SK-N-SH (cell line): Measurements from ENCODE around the gene RELCH. TPM values are rescaled to one million over a fixed set of nuclear protein-coding genes. Genes with fewer than 3 reads are reported as not detected.

ENCODE experiments used
- CTCF ChIA-PET: fragments of 300-600, 350-600 bp; formaldehyde crosslinking; extraction: SDS; loops from one replicate; lab custom pipeline; 2021; lab: Yijun Ruan, JAX
- POLR2A ChIA-PET: fragments of 350-600 bp; sonication (Branson Sonifier 250); formaldehyde crosslinking; extraction: SDS; loops from one replicate; lab custom pipeline; 2020; ENCODE audit warnings: antibody characterized with exemption, inconsistent platforms; lab: Yijun Ruan, JAX
- DNase-seq: peaks from one replicate; pipeline ENCODE4 v3.0.0; 2012
- H2AFZ ChIP-seq: fragments of 200-600 bp; sonication (generic); 2 replicates; pipeline ENCODE4 v1.8.1; 2016; ENCODE audit warnings: antibody characterized with exemption, mild to moderate bottlenecking, low read depth
- H3F3A ChIP-seq: fragments of 200-600 bp; sonication (generic); replicated peaks from 2 replicates; pipeline ENCODE3; 2016; ENCODE audit warnings: antibody characterized with exemption, mild to moderate bottlenecking; ENCODE audit not compliant: insufficient read depth
- H3K27ac ChIP-seq, 2 experiments: fragments of 200-500 bp in 1 of 2; fragments of 200-600 bp in 1 of 2; sonication (Bioruptor generic) in 1 of 2; sonication (generic), shearing (Covaris generic) in 1 of 2; 2 replicates each; pipeline versions ENCODE4 v1.5.1 to v1.6.1; 2014 to 2016; ENCODE audit warnings: low read depth in 2 of 2, inconsistent platforms in 1 of 2, low read length in 1 of 2, mild to moderate bottlenecking in 1 of 2, mixed read lengths in 1 of 2
- H3K27me3 ChIP-seq: fragments of 200-600 bp; sonication (generic), shearing (Covaris generic); 2 replicates; pipeline ENCODE4 v1.6.1; 2016; ENCODE audit warnings: mixed run types; ENCODE audit not compliant: insufficient read depth
- H3K36me3 ChIP-seq, 2 experiments: fragments of 200-500 bp in 1 of 2; fragments of 200-600 bp in 1 of 2; sonication (Bioruptor generic) in 1 of 2; sonication (generic) in 1 of 2; replicated peaks in 1 of 2; 2 replicates each; pipeline versions ENCODE3 to v1.5.1; 2014 to 2016; ENCODE audit warnings: low read length in 1 of 2, mild to moderate bottlenecking in 1 of 2; ENCODE audit not compliant: insufficient read depth in 2 of 2, control insufficient read depth in 1 of 2
- H3K4me1 ChIP-seq, 2 experiments: fragments of 200-500 bp in 1 of 2; fragments of 200-600 bp in 1 of 2; sonication (Bioruptor generic) in 1 of 2; sonication (generic), shearing (Covaris generic) in 1 of 2; 2 replicates each; pipeline versions ENCODE4 v1.5.1 to v1.6.1; 2014 to 2016; ENCODE audit warnings: low read depth in 1 of 2, low read length in 1 of 2, mixed run types in 1 of 2; ENCODE audit not compliant: insufficient read depth in 2 of 2, control insufficient read depth in 1 of 2
- H3K4me2 ChIP-seq: fragments of 200-600 bp; sonication (generic), shearing (Covaris generic); 2 replicates; pipeline ENCODE4 v1.6.1; 2017; ENCODE audit warnings: mixed run types
- H3K4me3 ChIP-seq, 2 experiments: fragments of 200-500 bp in 1 of 2; fragments of 200-600 bp in 1 of 2; sonication (Bioruptor generic) in 1 of 2; sonication (generic), shearing (Covaris generic) in 1 of 2; 2 replicates each; pipeline versions ENCODE4 v1.5.1 to v1.8.1; 2014 to 2016; ENCODE audit warnings: low read depth in 2 of 2, inconsistent platforms in 1 of 2, low read length in 1 of 2, mild to moderate bottlenecking in 1 of 2, mixed read lengths in 1 of 2, moderate library complexity in 1 of 2
- H3K79me2 ChIP-seq: fragments of 200-600 bp; sonication (generic); 2 replicates; pipeline ENCODE4 v1.8.1; 2017; ENCODE audit warnings: mild to moderate bottlenecking; ENCODE audit not compliant: insufficient read depth
- H3K9ac ChIP-seq: fragments of 200-600 bp; sonication (generic); 2 replicates; pipeline ENCODE4 v1.6.1; 2017; ENCODE audit warnings: mixed run types
- H3K9me2 ChIP-seq: fragments of 200-600 bp; sonication (generic); 2 replicates; pipeline ENCODE4 v1.6.1; 2017; ENCODE audit warnings: mixed run types
- H3K9me3 ChIP-seq: fragments of 200-600 bp; sonication (generic); 2 replicates; pipeline ENCODE4 v1.6.1; 2017; ENCODE audit warnings: mixed run types, mild to moderate bottlenecking, moderate library complexity
- H4K20me1 ChIP-seq: fragments of 200-600 bp; sonication (generic); 2 replicates; pipeline ENCODE4 v1.6.1; 2017; ENCODE audit warnings: mild to moderate bottlenecking, mixed run types; ENCODE audit not compliant: insufficient read depth
- ELF1 ChIP-seq: IDR thresholded peaks from 2 replicates; pipeline ENCODE4 v1.4.0; 2012
- EP300 ChIP-seq, 2 experiments: IDR thresholded peaks; 2 replicates each; pipeline versions ENCODE4 v1.4.0 to v1.6.1; 2012; ENCODE audit warnings: borderline replicate concordance in 1 of 2, low read depth in 1 of 2, low read length in 1 of 2
- EZH2phosphoT487 ChIP-seq: fragments of 200-600 bp; sonication (generic); IDR thresholded peaks from 2 replicates; pipeline ENCODE4 v1.6.1; 2017; ENCODE audit warnings: low read depth, mixed run types, mild to moderate bottlenecking, antibody characterized with exemption, moderate library complexity, borderline replicate concordance
- FOSL2 ChIP-seq: IDR thresholded peaks from 2 replicates; pipeline ENCODE4 v1.4.0; 2012; ENCODE audit warnings: low read depth, mild to moderate bottlenecking, moderate library complexity, borderline replicate concordance
- FOXJ3 ChIP-seq: sonication (generic); formaldehyde crosslinking; IDR thresholded peaks from 2 replicates; pipeline ENCODE4 v1.5.1; 2020; ENCODE audit warnings: mild to moderate bottlenecking, missing genetic modification reagents
- GATA2 ChIP-seq: sonication (generic); formaldehyde crosslinking; IDR thresholded peaks from 2 replicates; pipeline ENCODE4 v1.5.0; 2020; ENCODE audit warnings: mild to moderate bottlenecking, missing genetic modification reagents
- NRF1 ChIP-seq: IDR thresholded peaks from 2 replicates; pipeline ENCODE4 v1.6.1; 2012; ENCODE audit warnings: low read depth, mild to moderate bottlenecking, low read length
- POLR2AphosphoS5 ChIP-seq: IDR thresholded peaks from 2 replicates; pipeline ENCODE4 v1.6.1; 2012; ENCODE audit warnings: low read depth, low read length
- RAD21 ChIP-seq: IDR thresholded peaks from 2 replicates; pipeline ENCODE4 v1.6.1; 2012; ENCODE audit warnings: mild to moderate bottlenecking, low read length
- RCOR1 ChIP-seq: fragments of 150-350 bp; IDR thresholded peaks from 2 replicates; pipeline ENCODE4 v1.6.1; 2017; ENCODE audit warnings: antibody characterized with exemption, low read length
- RFX5 ChIP-seq: IDR thresholded peaks from 2 replicates; pipeline ENCODE4 v1.6.1; 2012; ENCODE audit warnings: mild to moderate bottlenecking, improper control_type of control experiment, low read length
- WGBS: methylation state at CpG from one replicate; pipeline ENCODE4 v1.1.6; 2017; ENCODE audit warnings: low lambda C conversion rate; 5-methylcytosine and 5-hydroxymethylcytosine counted together
- polyA plus RNA-seq, 3 experiments: library from polyadenylated mRNA; depleted of rRNA; stranded (reverse); fragments of >200 nt; gene quantifications; 2 replicates each; pipeline ENCODE4 v1.2.3, GENCODE V29; 2012
- TF ChIP-seq, protein P1 (sequence below): IDR thresholded peaks from 2 replicates; pipeline ENCODE4 v1.4.0; 2012; ENCODE audit warnings: low read depth, borderline replicate concordance
- TF ChIP-seq, protein P2 (sequence below): IDR thresholded peaks from 2 replicates; pipeline ENCODE4 v1.4.0; 2012; ENCODE audit warnings: low read depth, borderline replicate concordance
- TF ChIP-seq, protein P3 (sequence below): IDR thresholded peaks from 2 replicates; pipeline ENCODE4 v1.6.1; 2012; ENCODE audit warnings: mild to moderate bottlenecking, low read depth, low read length, moderate library complexity
- TF ChIP-seq, protein P4 (sequence below): IDR thresholded peaks from 2 replicates; pipeline ENCODE4 v1.4.0; 2012; ENCODE audit warnings: low read depth
- TF ChIP-seq, protein P5 (sequence below): fragments of 150-350 bp; IDR thresholded peaks from 2 replicates; pipeline ENCODE4 v1.6.1; 2016; ENCODE audit warnings: mild to moderate bottlenecking, low read depth, low read length
- TF ChIP-seq, protein P6 (sequence below): IDR thresholded peaks from 2 replicates; pipeline ENCODE4; 2012

RELCH gene
- polyA plus RNA-seq, 1 of the 3 experiments (the other 2 are of a cell fraction), result 7.4 TPM

DNA sequence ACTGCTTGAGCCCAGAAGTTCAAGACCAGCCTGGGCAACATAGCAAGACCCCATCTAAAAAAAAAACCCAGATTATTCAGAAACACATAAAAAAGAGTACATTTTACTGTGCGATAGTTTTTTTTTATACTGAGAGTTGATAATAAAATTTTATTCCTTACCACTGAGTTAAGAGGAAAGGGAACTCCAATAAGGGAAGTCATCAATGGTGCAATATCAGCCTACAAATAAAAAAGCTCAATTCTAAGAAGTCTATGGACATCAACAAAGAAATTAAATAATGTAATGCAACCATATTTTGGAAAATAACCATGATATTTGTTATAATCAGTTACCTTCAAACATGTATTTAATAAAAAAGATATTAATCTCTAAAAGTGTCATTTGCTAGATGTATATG is 46.8 kb upstream of the RELCH start:
- Histone ChIP-seq H3K9me2 (no peaks in the 10 kb centered on the region), H4K20me1 (no peaks in the 10 kb centered on the region), H3K9me3 (no peaks in the 10 kb centered on the region), H3K4me1 (no peaks in the 10 kb centered on the region; a peak in 1 of 4 replicates), H3K27me3 (no peaks in the 10 kb centered on the region), H2AFZ (no peak overlapping the region), H3K79me2 (no peaks in the 10 kb centered on the region), H3K9ac (no peak overlapping the region), H3K36me3 (peaks cover 31 to 34% of the 10 kb centered on the region in 2 experiments), H3F3A (peaks cover 3% of the 10 kb centered on the region), H3K4me2 (no peak overlapping the region), H3K4me3 (no peak overlapping the region), H3K27ac (no peak overlapping the region)
- CTCF ChIA-PET, result interaction anchor here (0.7 to 6.8 kb wide), 5 partner anchors 8 to 588 kb away, joined by 3 to 66 read pairs (median 4); no protein-coding TSS in a partner anchor
- DNase-seq, result no peak
- TF ChIP-seq, protein P1, sequence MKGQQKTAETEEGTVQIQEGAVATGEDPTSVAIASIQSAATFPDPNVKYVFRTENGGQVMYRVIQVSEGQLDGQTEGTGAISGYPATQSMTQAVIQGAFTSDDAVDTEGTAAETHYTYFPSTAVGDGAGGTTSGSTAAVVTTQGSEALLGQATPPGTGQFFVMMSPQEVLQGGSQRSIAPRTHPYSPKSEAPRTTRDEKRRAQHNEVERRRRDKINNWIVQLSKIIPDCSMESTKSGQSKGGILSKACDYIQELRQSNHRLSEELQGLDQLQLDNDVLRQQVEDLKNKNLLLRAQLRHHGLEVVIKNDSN, result no peak
- TF ChIP-seq EZH2phosphoT487, result no peak
- no peak for TF ChIP-seq RFX5
- no peak for TF ChIP-seq NRF1
- 52% methylated on average over 1 of the region's 1 CpG for WGBS
- POLR2A ChIA-PET, result no interaction called here

DNA sequence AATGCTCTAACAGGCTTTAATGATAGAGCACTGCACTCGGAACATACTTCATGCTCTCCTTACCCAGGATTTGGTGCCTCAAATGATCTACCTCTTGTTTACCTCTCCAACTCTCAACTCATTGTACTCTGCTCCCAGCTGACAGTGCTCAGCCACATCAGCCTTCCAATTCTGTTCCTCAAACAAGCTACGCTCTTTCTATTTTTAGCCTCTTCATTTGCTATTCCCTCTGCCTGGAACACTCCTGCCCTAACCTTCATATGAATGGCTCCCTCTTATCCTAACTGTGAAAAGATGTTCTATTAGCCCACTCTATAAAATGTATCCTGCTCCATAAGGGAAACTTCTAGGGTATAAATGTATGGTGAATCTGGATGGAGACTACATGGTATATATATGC is 42.7 kb upstream of the RELCH start:
- Histone ChIP-seq H3K27ac (no peak overlapping the region), H3K4me3 (no peak overlapping the region), H3K9me2 (no peaks in the 10 kb centered on the region), H3K9ac (no peak overlapping the region), H3K4me1 (no peaks in the 10 kb centered on the region; a peak in 1 of 4 replicates), H2AFZ (no peak overlapping the region), H3K79me2 (no peaks in the 10 kb centered on the region), H3K27me3 (no peaks in the 10 kb centered on the region), H3K9me3 (no peaks in the 10 kb centered on the region), H3K4me2 (no peak overlapping the region), H3F3A (peaks cover 3% of the 10 kb centered on the region), H4K20me1 (no peaks in the 10 kb centered on the region), H3K36me3 (peaks cover 27 to 31% of the 10 kb centered on the region in 2 experiments)
- DNase-seq, result no peak
- ChIA-PET POLR2A (no interaction called here), CTCF (interaction anchor here (1.6 to 6.8 kb wide), 3 partner anchors 12 to 562 kb away, joined by 3 to 66 read pairs (median 6); no protein-coding TSS in a partner anchor)
- 100% methylated on average over 2 of the region's 2 CpGs for WGBS
- TF ChIP-seq RCOR1, result no peak
- TF ChIP-seq, protein P2, sequence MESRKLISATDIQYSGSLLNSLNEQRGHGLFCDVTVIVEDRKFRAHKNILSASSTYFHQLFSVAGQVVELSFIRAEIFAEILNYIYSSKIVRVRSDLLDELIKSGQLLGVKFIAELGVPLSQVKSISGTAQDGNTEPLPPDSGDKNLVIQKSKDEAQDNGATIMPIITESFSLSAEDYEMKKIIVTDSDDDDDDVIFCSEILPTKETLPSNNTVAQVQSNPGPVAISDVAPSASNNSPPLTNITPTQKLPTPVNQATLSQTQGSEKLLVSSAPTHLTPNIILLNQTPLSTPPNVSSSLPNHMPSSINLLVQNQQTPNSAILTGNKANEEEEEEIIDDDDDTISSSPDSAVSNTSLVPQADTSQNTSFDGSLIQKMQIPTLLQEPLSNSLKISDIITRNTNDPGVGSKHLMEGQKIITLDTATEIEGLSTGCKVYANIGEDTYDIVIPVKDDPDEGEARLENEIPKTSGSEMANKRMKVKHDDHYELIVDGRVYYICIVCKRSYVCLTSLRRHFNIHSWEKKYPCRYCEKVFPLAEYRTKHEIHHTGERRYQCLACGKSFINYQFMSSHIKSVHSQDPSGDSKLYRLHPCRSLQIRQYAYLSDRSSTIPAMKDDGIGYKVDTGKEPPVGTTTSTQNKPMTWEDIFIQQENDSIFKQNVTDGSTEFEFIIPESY, result no peak
- TF ChIP-seq, protein P3, sequence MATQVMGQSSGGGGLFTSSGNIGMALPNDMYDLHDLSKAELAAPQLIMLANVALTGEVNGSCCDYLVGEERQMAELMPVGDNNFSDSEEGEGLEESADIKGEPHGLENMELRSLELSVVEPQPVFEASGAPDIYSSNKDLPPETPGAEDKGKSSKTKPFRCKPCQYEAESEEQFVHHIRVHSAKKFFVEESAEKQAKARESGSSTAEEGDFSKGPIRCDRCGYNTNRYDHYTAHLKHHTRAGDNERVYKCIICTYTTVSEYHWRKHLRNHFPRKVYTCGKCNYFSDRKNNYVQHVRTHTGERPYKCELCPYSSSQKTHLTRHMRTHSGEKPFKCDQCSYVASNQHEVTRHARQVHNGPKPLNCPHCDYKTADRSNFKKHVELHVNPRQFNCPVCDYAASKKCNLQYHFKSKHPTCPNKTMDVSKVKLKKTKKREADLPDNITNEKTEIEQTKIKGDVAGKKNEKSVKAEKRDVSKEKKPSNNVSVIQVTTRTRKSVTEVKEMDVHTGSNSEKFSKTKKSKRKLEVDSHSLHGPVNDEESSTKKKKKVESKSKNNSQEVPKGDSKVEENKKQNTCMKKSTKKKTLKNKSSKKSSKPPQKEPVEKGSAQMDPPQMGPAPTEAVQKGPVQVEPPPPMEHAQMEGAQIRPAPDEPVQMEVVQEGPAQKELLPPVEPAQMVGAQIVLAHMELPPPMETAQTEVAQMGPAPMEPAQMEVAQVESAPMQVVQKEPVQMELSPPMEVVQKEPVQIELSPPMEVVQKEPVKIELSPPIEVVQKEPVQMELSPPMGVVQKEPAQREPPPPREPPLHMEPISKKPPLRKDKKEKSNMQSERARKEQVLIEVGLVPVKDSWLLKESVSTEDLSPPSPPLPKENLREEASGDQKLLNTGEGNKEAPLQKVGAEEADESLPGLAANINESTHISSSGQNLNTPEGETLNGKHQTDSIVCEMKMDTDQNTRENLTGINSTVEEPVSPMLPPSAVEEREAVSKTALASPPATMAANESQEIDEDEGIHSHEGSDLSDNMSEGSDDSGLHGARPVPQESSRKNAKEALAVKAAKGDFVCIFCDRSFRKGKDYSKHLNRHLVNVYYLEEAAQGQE, result no peak
- TF ChIP-seq, protein P4, sequence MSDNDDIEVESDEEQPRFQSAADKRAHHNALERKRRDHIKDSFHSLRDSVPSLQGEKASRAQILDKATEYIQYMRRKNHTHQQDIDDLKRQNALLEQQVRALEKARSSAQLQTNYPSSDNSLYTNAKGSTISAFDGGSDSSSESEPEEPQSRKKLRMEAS, result no peak
- no peak for TF ChIP-seq NRF1
- TF ChIP-seq POLR2AphosphoS5, result no peak
- TF ChIP-seq, protein P5, sequence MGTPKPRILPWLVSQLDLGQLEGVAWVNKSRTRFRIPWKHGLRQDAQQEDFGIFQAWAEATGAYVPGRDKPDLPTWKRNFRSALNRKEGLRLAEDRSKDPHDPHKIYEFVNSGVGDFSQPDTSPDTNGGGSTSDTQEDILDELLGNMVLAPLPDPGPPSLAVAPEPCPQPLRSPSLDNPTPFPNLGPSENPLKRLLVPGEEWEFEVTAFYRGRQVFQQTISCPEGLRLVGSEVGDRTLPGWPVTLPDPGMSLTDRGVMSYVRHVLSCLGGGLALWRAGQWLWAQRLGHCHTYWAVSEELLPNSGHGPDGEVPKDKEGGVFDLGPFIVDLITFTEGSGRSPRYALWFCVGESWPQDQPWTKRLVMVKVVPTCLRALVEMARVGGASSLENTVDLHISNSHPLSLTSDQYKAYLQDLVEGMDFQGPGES, result no peak
- TF ChIP-seq, protein P1, result no peak
- no peak for TF ChIP-seq GATA2 (CRISPR knock-in tag)
- no peak for TF ChIP-seq FOXJ3 (CRISPR knock-in tag)
- no peak for TF ChIP-seq EP300 (IDR thresholded peaks at IDR 0.05; ENCODE audit: borderline replicate concordance in 1 of 2, low read depth in 1 of 2, low read length in 1 of 2)
- TF ChIP-seq, protein P6, sequence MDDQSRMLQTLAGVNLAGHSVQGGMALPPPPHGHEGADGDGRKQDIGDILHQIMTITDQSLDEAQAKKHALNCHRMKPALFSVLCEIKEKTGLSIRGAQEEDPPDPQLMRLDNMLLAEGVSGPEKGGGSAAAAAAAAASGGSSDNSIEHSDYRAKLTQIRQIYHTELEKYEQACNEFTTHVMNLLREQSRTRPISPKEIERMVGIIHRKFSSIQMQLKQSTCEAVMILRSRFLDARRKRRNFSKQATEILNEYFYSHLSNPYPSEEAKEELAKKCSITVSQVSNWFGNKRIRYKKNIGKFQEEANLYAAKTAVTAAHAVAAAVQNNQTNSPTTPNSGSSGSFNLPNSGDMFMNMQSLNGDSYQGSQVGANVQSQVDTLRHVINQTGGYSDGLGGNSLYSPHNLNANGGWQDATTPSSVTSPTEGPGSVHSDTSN, result no peak
- TF ChIP-seq FOSL2, result no peak
- no peak for TF ChIP-seq ELF1
- no peak for TF ChIP-seq RAD21
